Loucy (cell line): ENCODE results near the gene CYP4F2.
A peak's percentile ranks its signal among the peaks of the same experiment; 100 is the strongest.

Experiments used
- H2AFZ ChIP-seq: fragments of 200-600 bp; sonication (generic); 2 replicates; pipeline ENCODE4 v1.6.0; 2016; ENCODE audit warnings: antibody characterized with exemption, mild to moderate bottlenecking, low read length, moderate library complexity
- H3F3A ChIP-seq: fragments of 200-600 bp; 2 replicates; pipeline ENCODE4 v1.6.0; 2016; ENCODE audit warnings: antibody characterized with exemption, low read depth, mild to moderate bottlenecking
- H3K27me3 ChIP-seq: fragments of 200-600 bp; sonication (generic); 2 replicates; pipeline ENCODE4 v1.6.1; 2014; ENCODE audit warnings: low read length, mild to moderate bottlenecking; ENCODE audit not compliant: insufficient read depth, poor library complexity, severe bottlenecking
- H3K36me3 ChIP-seq: fragments of 200-600 bp; sonication (generic); 2 replicates; pipeline ENCODE4 v1.6.1; 2016; ENCODE audit warnings: low read length; ENCODE audit not compliant: insufficient read depth
- H3K4me1 ChIP-seq: fragments of 200-600 bp; sonication (generic); 2 replicates; pipeline ENCODE4 v1.5.1; 2014; ENCODE audit warnings: low read length, mild to moderate bottlenecking; ENCODE audit not compliant: insufficient read depth, poor library complexity, severe bottlenecking
- H3K4me2 ChIP-seq: fragments of 200-600 bp; sonication (generic); 2 replicates; pipeline ENCODE4 v1.6.0; 2014; ENCODE audit warnings: antibody characterized with exemption, low read length, low read depth, mild to moderate bottlenecking; ENCODE audit not compliant: poor library complexity, severe bottlenecking
- H3K4me3 ChIP-seq: fragments of 200-600 bp; sonication (generic); 2 replicates; pipeline ENCODE4 v1.5.1; 2014; ENCODE audit warnings: low read length, mild to moderate bottlenecking, mixed read lengths; ENCODE audit not compliant: poor library complexity, severe bottlenecking
- H3K79me2 ChIP-seq: fragments of 200-600 bp; sonication (generic); 2 replicates; pipeline ENCODE4 v1.6.1; 2014; ENCODE audit warnings: low read length; ENCODE audit not compliant: insufficient read depth
- H3K9ac ChIP-seq: fragments of 200-600 bp; sonication (generic); 2 replicates; pipeline ENCODE4 v1.6.0; 2014; ENCODE audit warnings: mild to moderate bottlenecking, low read depth, low read length, moderate library complexity; ENCODE audit not compliant: poor library complexity, severe bottlenecking
- H3K9me2 ChIP-seq: fragments of 200-600 bp; sonication (generic); replicated peaks from 2 replicates; pipeline ENCODE4 v1.6.1; 2016; ENCODE audit warnings: low read depth, low read length, mixed read lengths
- H3K9me3 ChIP-seq: fragments of 200-600 bp; sonication (generic); 2 replicates; pipeline ENCODE4 v1.6.1; 2014; ENCODE audit warnings: mild to moderate bottlenecking, antibody characterized with exemption, low read length, low read depth; ENCODE audit not compliant: insufficient read depth
- H4K20me1 ChIP-seq: fragments of 200-600 bp; sonication (generic); 2 replicates; pipeline ENCODE4 v1.6.0; 2014; ENCODE audit warnings: antibody characterized with exemption, low read length, mild to moderate bottlenecking; ENCODE audit not compliant: insufficient read depth, poor library complexity, severe bottlenecking
- EZH2phosphoT487 ChIP-seq: fragments of 200-600 bp; IDR thresholded peaks from 2 replicates; pipeline ENCODE4 v1.6.1; 2018; ENCODE audit warnings: antibody characterized with exemption, mild to moderate bottlenecking, moderate library complexity, borderline replicate concordance
- TF ChIP-seq, protein P1 (sequence below): fragments of 200-600 bp; sonication (generic); conservative IDR thresholded peaks from 2 replicates; pipeline ENCODE4 v1.5.1; 2014; ENCODE audit warnings: mild to moderate bottlenecking, antibody characterized with exemption, low read length

CYP4F2 gene

DNA sequence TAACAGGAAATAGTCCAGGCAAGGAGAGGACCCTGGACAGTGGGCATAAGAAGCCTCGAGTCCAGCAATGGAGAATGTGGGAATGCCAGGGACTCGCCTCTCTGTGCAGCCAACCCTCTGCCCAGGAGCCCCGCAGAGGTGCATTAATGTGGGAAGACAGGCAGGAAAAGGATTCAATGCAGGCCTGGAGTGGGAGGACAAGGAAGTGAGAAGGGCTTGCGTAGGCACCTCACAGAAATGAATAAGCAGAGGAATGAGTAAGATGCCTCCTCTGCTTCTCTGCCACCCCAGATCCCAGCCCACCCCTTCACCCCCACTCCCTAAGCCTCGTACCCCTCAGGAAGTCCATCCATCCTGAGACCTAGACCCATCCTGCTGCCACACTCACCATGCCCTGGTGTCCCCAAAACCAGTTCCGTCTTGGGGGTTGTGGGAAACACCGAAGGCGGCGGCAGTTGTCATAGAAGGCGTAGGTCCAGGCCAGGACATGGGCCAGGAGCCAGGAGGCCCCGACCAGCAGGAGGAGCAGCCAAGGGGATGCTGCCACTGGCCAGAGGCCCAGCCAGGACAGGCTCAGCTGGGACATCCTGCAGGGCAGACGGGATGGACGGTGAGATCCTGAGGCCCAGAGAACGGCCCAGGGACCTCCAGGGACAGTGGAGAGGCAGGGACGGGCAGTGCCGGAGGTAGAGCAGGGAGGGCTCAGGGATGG is 692 bp downstream of the CYP4F2 start:
- Histone ChIP-seq H3K9me3 (no peaks in the 10 kb centered on the region), H3K4me3 (no peak overlapping the region), H3K9ac (peak overlapping the region; percentile 34), H4K20me1 (no peaks in the 10 kb centered on the region), H3K36me3 (no peaks in the 10 kb centered on the region), H2AFZ (no peak overlapping the region), H3K4me2 (no peak overlapping the region), H3K79me2 (peaks cover 10% of the 10 kb centered on the region; the same call in 1 of the 2 replicates), H3K4me1 (peaks cover 27% of the 10 kb centered on the region), H3F3A (no peaks in the 10 kb centered on the region), H3K27me3 (no peaks in the 10 kb centered on the region), H3K9me2 (no peaks in the 10 kb centered on the region)
- TF ChIP-seq EZH2phosphoT487 = no peak
- TF ChIP-seq, protein P1, sequence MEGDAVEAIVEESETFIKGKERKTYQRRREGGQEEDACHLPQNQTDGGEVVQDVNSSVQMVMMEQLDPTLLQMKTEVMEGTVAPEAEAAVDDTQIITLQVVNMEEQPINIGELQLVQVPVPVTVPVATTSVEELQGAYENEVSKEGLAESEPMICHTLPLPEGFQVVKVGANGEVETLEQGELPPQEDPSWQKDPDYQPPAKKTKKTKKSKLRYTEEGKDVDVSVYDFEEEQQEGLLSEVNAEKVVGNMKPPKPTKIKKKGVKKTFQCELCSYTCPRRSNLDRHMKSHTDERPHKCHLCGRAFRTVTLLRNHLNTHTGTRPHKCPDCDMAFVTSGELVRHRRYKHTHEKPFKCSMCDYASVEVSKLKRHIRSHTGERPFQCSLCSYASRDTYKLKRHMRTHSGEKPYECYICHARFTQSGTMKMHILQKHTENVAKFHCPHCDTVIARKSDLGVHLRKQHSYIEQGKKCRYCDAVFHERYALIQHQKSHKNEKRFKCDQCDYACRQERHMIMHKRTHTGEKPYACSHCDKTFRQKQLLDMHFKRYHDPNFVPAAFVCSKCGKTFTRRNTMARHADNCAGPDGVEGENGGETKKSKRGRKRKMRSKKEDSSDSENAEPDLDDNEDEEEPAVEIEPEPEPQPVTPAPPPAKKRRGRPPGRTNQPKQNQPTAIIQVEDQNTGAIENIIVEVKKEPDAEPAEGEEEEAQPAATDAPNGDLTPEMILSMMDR = no peak

DNA sequence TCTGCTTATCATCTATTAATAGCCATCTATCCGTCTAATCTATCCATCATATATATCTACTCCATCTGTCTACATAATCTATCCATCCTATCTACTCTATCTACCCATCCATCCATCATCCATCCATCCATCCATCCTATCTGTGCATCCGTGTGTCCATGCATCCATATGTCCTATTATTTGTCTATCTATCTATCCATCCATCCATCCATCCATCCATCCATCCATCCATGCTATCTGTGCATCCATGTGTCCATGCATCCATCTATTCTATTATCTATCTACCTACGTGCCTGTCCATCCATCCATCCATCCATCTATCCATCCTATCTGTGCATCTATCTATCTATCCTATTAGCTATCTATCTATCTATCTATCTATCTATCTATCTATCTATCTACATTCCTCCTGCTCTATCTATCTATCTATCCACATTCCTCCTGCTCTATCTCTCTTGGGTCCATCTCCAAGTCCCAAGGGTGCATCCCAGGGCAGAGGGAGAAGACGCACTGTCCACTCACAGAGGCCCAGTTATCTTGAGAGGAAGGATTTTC is 1.9 kb downstream of the CYP4F2 start:
- no peak overlapping the region for H3K4me2 ChIP-seq
- no peaks in the 10 kb centered on the region for H4K20me1 ChIP-seq
- H3K79me2 ChIP-seq = peaks cover under 1% of the 10 kb centered on the region; the same call in 1 of the 2 replicates
- no peak overlapping the region for H2AFZ ChIP-seq
- H3K4me3 ChIP-seq = no peak overlapping the region
- H3K9me3 ChIP-seq = no peaks in the 10 kb centered on the region
- no peak overlapping the region for H3K9ac ChIP-seq
- peaks cover 22% of the 10 kb centered on the region for H3K4me1 ChIP-seq
- H3K27me3 ChIP-seq = no peaks in the 10 kb centered on the region
- H3F3A ChIP-seq = no peaks in the 10 kb centered on the region
- TF ChIP-seq, protein P1 = no peak
- TF ChIP-seq EZH2phosphoT487 = no peak
- H3K9me2 ChIP-seq = no peaks in the 10 kb centered on the region
- H3K36me3 ChIP-seq = no peaks in the 10 kb centered on the region

DNA sequence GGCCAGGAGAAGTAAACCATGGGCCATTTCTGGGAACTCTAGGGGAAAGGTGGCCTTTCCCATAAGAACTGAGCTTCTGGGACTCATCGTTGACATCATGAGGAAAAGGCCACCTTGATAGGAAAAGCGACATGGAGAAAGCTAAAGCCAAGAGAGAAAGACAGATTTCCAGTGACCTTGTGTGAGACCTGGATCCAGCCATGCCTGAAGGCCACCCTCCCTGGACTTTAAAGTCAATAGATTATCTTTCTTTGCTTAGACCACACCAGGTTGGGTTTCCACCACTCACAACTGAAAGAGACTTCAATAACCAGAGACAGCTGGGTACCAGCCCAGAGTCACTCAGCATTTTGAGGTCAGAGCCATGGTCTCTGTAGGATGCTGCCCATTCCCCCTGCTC is 3.5 kb downstream of the CYP4F2 start:
- TF ChIP-seq, protein P1 = no peak
- no peak for TF ChIP-seq EZH2phosphoT487
- Histone ChIP-seq H2AFZ (no peak overlapping the region), H3K9me2 (no peaks in the 10 kb centered on the region), H3K9ac (no peak overlapping the region), H3K36me3 (no peaks in the 10 kb centered on the region), H3K4me1 (peaks cover 30% of the 10 kb centered on the region), H3K4me2 (no peak overlapping the region), H4K20me1 (no peaks in the 10 kb centered on the region), H3K79me2 (no peaks in the 10 kb centered on the region), H3F3A (no peaks in the 10 kb centered on the region), H3K4me3 (no peak overlapping the region), H3K9me3 (no peaks in the 10 kb centered on the region), H3K27me3 (no peaks in the 10 kb centered on the region)
